A549 (cell line): ENCODE data around the gene RAB8B. TPM values are rescaled to one million over a fixed set of nuclear protein-coding genes. Genes with fewer than 3 reads are reported as not detected.
A peak's percentile ranks its signal among the peaks of the same experiment; 100 is the strongest.

ENCODE experiments used
- ATAC-seq, 2 experiments: fragments of 200-7000 bp in 1 of 2; fragments of >200 bp in 1 of 2; cut with Nextera tagmentation in 1 of 2; cut with Tn5 transposase in 1 of 2; 3 replicates each; pipeline versions ENCODE4 v1.8.0 to v1.9.1; 2018 to 2020; ENCODE audit warnings: mild to moderate bottlenecking in 1 of 2, moderate library complexity in 1 of 2
- CTCF ChIA-PET: fragments of 300-600 bp; sonication (Branson Sonifier 250); formaldehyde crosslinking; extraction: SDS; loops from one replicate; lab custom pipeline; 2021; ENCODE audit warnings: antibody characterized with exemption, inconsistent platforms; lab: Yijun Ruan, JAX
- POLR2A ChIA-PET: fragments of 350-600 bp; formaldehyde crosslinking; extraction: SDS; loops from one replicate; lab custom pipeline; 2021; ENCODE audit warnings: antibody characterized with exemption, inconsistent platforms; lab: Yijun Ruan, JAX
- DNase-seq, 2 experiments: peaks; one replicate each; pipeline versions ENCODE4 v3.0.0 to v3.0.0-alpha.2; 2011 to 2016; ENCODE audit warnings: low read depth in 1 of 2, low spot score in 1 of 2
- FAIRE-seq: peaks from 2 replicates; lab custom pipeline; 2011; peaks lifted over from hg19 to GRCh38; lab: Jason Lieb, UNC
- H3K27ac ChIP-seq, 2 experiments: fragments of >200 bp; sonication (Bioruptor Twin); formaldehyde crosslinking; 3 replicates each; pipeline ENCODE4 v1.5.1; 2016 to 2017
- H3K4me1 ChIP-seq: fragments of >200 bp; sonication (Bioruptor Twin); formaldehyde crosslinking; 3 replicates; pipeline ENCODE4 v1.6.1; 2016
- H3K4me2 ChIP-seq: fragments of >200 bp; sonication (Bioruptor Twin); formaldehyde crosslinking; 3 replicates; pipeline ENCODE4 v1.6.1; 2016
- H3K4me3 ChIP-seq: fragments of >200 bp; sonication (Bioruptor Twin); formaldehyde crosslinking; 3 replicates; pipeline ENCODE4 v1.5.1; 2016
- H3K9me3 ChIP-seq: fragments of >200 bp; sonication (Bioruptor Twin); formaldehyde crosslinking; 3 replicates; pipeline ENCODE4 v1.6.1; 2016
- CHD4 ChIP-seq: fragments of 200-600 bp; sonication (generic); IDR thresholded peaks from 2 replicates; pipeline ENCODE4 v1.6.1; 2016; ENCODE audit warnings: antibody characterized with exemption, mild to moderate bottlenecking, borderline replicate concordance
- EP300 ChIP-seq, 2 experiments: fragments of >200 bp; sonication (Bioruptor Twin); formaldehyde crosslinking; IDR thresholded peaks; 2 replicates in 1 of 2; 3 replicates in 1 of 2; pipeline ENCODE4 v1.6.1; 2016 to 2017
- ESRRA ChIP-seq: fragments of 150-350 bp; IDR thresholded peaks from 2 replicates; pipeline ENCODE4 v1.6.1; 2014; ENCODE audit warnings: mild to moderate bottlenecking, low read length, borderline replicate concordance
- HDAC2 ChIP-seq: fragments of 200-600 bp; sonication (generic); IDR thresholded peaks from 2 replicates; pipeline ENCODE4 v1.6.1; 2016
- HOXB5 ChIP-seq: fragments of 250-450 bp; sonication (Bioruptor Pico); IDR thresholded peaks from 2 replicates; pipeline ENCODE4 v1.5.0; 2020; ENCODE audit warnings: mild to moderate bottlenecking, moderate library complexity
- KDM1A ChIP-seq: fragments of 200-600 bp; sonication (generic); IDR thresholded peaks from 2 replicates; pipeline ENCODE4 v1.6.1; 2016; ENCODE audit warnings: low read depth, mild to moderate bottlenecking
- MAZ ChIP-seq: fragments of 150-350 bp; IDR thresholded peaks from 2 replicates; pipeline ENCODE4 v1.6.1; 2014; ENCODE audit warnings: antibody characterized with exemption, low read depth, low read length, borderline replicate concordance
- MYC ChIP-seq: IDR thresholded peaks from 2 replicates; pipeline ENCODE4 v1.6.1; 2012; ENCODE audit warnings: mild to moderate bottlenecking, inconsistent platforms, low read length, improper control_type of control experiment, borderline replicate concordance
- NFE2L2 ChIP-seq: fragments of 150-350 bp; conservative IDR thresholded peaks from 2 replicates; pipeline ENCODE4 v1.6.1; 2014; ENCODE audit warnings: low read length
- NPAS2 ChIP-seq: fragments of 250-450 bp; sonication (Bioruptor Pico); IDR thresholded peaks from 2 replicates; pipeline ENCODE4 v1.8.0; 2022; ENCODE audit warnings: mild to moderate bottlenecking, moderate library complexity, borderline replicate concordance
- PHF8 ChIP-seq: fragments of 200-600 bp; sonication (generic); IDR thresholded peaks from 2 replicates; pipeline ENCODE4 v1.6.1; 2016; ENCODE audit warnings: low read depth, mild to moderate bottlenecking, antibody characterized with exemption, moderate library complexity, borderline replicate concordance
- RAD21 ChIP-seq, 2 experiments: fragments of >200 bp in 1 of 2; sonication (Bioruptor Twin) in 1 of 2; formaldehyde crosslinking in 1 of 2; IDR thresholded peaks in 1 of 2; conservative IDR thresholded peaks in 1 of 2; 2 replicates in 1 of 2; 3 replicates in 1 of 2; pipeline ENCODE4 v1.6.1; 2012 to 2018; ENCODE audit warnings: inconsistent platforms in 1 of 2
- RFX5 ChIP-seq: fragments of 450-650 bp; IDR thresholded peaks from 2 replicates; pipeline ENCODE4 v1.7.1; 2014; ENCODE audit warnings: antibody characterized with exemption, mild to moderate bottlenecking, moderate library complexity
- SMC3 ChIP-seq: fragments of >200 bp; sonication (Bioruptor Twin); formaldehyde crosslinking; IDR thresholded peaks from 3 replicates; pipeline ENCODE4 v1.6.1; 2018; ENCODE audit warnings: inconsistent platforms
- ZSCAN20 ChIP-seq: fragments of 250-450 bp; sonication (Bioruptor Pico); IDR thresholded peaks from 2 replicates; pipeline ENCODE4 v1.8.0; 2022; ENCODE audit warnings: mild to moderate bottlenecking, moderate library complexity
- WGBS: methylation state at CpG from one replicate; pipeline ENCODE4 v1.1.6; 2017; ENCODE audit errors: missing lambda C conversion rate; 5-methylcytosine and 5-hydroxymethylcytosine counted together
- polyA plus RNA-seq, 4 experiments: library from polyadenylated mRNA; depleted of rRNA in 3 of 4; stranded (reverse); fragments of >200 nt; fragmentation: RNase III in 1 of 4; extraction: RNeasy Plus Mini Kit Qiagen cat#74134 plus additional on column Dnase treatment in 1 of 4; gene quantifications; 2 replicates in 3 of 4; 3 replicates in 1 of 4; pipeline ENCODE4 v1.2.3, GENCODE V29; 2011 to 2017
- TF ChIP-seq, protein P1 (sequence below): IDR thresholded peaks from 2 replicates; pipeline ENCODE4 v1.6.1; 2012
- TF ChIP-seq, protein P2 (sequence below): fragments of >200 bp; sonication (Bioruptor Twin); formaldehyde crosslinking; IDR thresholded peaks from 2 replicates; pipeline ENCODE4 v1.6.1; 2016
- TF ChIP-seq, protein P3 (sequence below): fragments of >200 bp; sonication (Bioruptor Twin); formaldehyde crosslinking; IDR thresholded peaks from 3 replicates; pipeline ENCODE4 v1.5.1; 2016
- TF ChIP-seq, protein P4 (sequence below): fragments of 250-450 bp; sonication (Bioruptor Pico); IDR thresholded peaks from 2 replicates; pipeline ENCODE4 v1.5.0; 2020; ENCODE audit warnings: low read depth, mild to moderate bottlenecking, moderate library complexity
- TF ChIP-seq, protein P5 (sequence below): IDR thresholded peaks from 2 replicates; pipeline ENCODE4 v1.6.1; 2012; ENCODE audit warnings: low read depth, borderline replicate concordance

The RAB8B gene
- polyA plus RNA-seq, 2 of the 4 experiments (the other 2 are of a cell fraction): 21.5 to 41.4 TPM

DNA sequence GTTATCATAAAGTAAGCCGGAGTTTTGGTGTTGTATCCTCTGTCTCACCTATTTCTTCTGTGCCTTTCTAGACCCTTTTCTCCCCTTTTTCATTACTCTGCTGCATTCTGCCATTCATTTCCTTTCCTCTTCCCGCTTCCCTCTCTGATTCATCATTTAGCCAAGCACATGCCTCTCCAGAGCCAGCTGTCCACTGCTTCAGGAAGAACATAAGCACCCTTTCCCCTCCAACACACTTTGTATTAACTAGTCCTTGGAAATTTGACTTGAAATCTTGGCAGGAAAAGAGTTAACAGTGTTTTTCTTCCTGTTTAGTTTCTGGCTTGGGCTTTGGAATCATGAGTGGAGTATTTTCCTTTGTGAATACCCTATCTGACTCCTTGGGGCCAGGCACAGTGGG is 97.7 kb downstream of the RAB8B start:
- no peak overlapping the region for H3K4me3 ChIP-seq
- TF ChIP-seq PHF8: no peak
- TF ChIP-seq MAZ: no peak
- no peak for TF ChIP-seq NFE2L2
- no peak for TF ChIP-seq CHD4
- no peak for TF ChIP-seq NPAS2 (CRISPR knock-in tag)
- no peak for TF ChIP-seq HOXB5 (CRISPR knock-in tag)
- no peak for TF ChIP-seq ZSCAN20
- H3K4me1 ChIP-seq: peaks cover 9% of the 10 kb centered on the region; the same call in 2 of the 3 replicates
- H3K9me3 ChIP-seq: no peaks in the 10 kb centered on the region
- WGBS: 90% methylated on average over 2 of the region's 2 CpGs
- H3K4me2 ChIP-seq: no peak overlapping the region
- peak; percentile 82 for FAIRE-seq
- CTCF ChIA-PET: interaction anchor here (0.6 to 12.5 kb wide), 16 partner anchors 9 to 312 kb away, joined by 3 to 163 read pairs (median 4); partner anchors contain the start of gene CA12
- H3K27ac ChIP-seq: no peak overlapping the region
- no peak for DNase-seq
- ATAC-seq: no peak
- POLR2A ChIA-PET: interaction anchor here (1.3 kb wide), 1 partner anchor 312 kb away, joined by 3 read pairs; no protein-coding TSS in a partner anchor

DNA sequence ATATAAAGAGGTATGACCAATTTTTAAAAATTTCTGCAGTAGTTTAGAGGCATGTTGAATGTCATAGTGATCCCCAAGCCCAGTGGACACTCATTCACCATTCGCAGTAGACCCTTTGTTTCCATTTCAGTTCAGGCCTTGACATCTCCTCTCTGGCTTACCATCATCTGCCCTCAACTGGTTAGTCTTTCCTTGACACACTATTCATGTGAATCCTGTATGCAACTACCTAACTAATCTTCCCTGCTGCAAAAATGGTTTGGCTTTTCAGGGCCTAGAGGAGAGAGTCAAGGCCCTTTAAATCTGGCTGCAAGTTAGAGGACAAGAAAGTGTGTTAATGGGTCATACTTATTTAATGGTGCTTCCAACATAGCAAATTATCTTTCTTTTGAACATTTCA is 98.9 kb downstream of the RAB8B start:
- peak overlapping the region in 1 of 2 experiments; percentile 22; a peak in 2 of 6 replicates for H3K27ac ChIP-seq
- ATAC-seq: peak; percentile 54 to 64; a peak in 5 of 6 replicates
- POLR2A ChIA-PET: interaction anchor here (0.6 to 1.3 kb wide), 2 partner anchors 149 to 311 kb away, joined by 3 read pairs; no protein-coding TSS in a partner anchor

DNA sequence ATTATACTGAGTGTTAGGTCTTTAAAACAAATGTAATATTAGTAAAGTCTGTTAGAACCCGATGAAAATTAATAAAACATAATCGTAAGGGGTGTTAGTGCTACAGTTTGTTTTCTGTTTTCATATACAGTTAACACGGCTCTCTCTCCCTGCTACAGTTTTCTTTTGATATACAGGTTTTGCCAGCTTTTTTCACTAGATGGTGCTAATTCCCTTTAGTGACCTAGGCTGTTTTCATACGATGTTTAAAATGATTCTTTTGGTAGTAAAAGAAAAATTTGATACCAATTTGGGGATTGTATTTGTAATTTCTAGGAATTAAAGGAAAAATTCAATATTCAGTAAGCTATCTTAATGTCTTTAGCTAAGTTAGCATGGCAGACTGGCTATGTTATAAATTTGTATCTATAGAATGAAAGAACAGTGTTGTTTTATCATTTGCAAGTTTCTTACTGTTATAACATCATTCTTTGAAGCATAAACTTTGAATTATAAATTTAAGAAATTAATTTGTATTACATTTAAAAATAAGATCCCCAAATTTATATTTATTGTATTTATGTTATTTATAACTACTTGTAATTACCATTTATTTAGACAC is 99.5 kb downstream of the RAB8B start:
- Histone ChIP-seq H3K9me3 (no peaks in the 10 kb centered on the region), H3K27ac (peak overlapping the region in 1 of 2 experiments; percentile 22; a peak in 2 of 6 replicates), H3K4me1 (peaks cover 9% of the 10 kb centered on the region; the same call in 2 of the 3 replicates), H3K4me3 (no peak overlapping the region)
- ChIA-PET CTCF (interaction anchor here (0.6 to 12.5 kb wide), 54 partner anchors 8 to 777 kb away, joined by 3 to 163 read pairs (median 4); partner anchors contain the start of genes APH1B and CA12), POLR2A (no interaction called here)
- ATAC-seq: peak; percentile 74 to 88; a peak in 5 of 6 replicates
- peak; percentile 97 for FAIRE-seq
- TF ChIP-seq, protein P1, sequence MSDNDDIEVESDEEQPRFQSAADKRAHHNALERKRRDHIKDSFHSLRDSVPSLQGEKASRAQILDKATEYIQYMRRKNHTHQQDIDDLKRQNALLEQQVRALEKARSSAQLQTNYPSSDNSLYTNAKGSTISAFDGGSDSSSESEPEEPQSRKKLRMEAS: no peak
- TF ChIP-seq, protein P2, sequence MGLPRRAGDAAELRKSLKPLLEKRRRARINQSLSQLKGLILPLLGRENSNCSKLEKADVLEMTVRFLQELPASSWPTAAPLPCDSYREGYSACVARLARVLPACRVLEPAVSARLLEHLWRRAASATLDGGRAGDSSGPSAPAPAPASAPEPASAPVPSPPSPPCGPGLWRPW: no peak
- TF ChIP-seq SMC3 (peak; percentile 97), RAD21 (conservative IDR thresholded peaks at IDR 0.05 in 1 of 2, IDR thresholded peaks at IDR 0.05 in 1 of 2) (peak; percentile 97 to 98), MYC (no peak), KDM1A (no peak), EP300 (IDR thresholded peaks at IDR 0.05) (no peak), RFX5 (no peak), HDAC2 (no peak), ESRRA (no peak)
- TF ChIP-seq, protein P3, sequence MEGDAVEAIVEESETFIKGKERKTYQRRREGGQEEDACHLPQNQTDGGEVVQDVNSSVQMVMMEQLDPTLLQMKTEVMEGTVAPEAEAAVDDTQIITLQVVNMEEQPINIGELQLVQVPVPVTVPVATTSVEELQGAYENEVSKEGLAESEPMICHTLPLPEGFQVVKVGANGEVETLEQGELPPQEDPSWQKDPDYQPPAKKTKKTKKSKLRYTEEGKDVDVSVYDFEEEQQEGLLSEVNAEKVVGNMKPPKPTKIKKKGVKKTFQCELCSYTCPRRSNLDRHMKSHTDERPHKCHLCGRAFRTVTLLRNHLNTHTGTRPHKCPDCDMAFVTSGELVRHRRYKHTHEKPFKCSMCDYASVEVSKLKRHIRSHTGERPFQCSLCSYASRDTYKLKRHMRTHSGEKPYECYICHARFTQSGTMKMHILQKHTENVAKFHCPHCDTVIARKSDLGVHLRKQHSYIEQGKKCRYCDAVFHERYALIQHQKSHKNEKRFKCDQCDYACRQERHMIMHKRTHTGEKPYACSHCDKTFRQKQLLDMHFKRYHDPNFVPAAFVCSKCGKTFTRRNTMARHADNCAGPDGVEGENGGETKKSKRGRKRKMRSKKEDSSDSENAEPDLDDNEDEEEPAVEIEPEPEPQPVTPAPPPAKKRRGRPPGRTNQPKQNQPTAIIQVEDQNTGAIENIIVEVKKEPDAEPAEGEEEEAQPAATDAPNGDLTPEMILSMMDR: peak; percentile 98
- TF ChIP-seq, protein P4, sequence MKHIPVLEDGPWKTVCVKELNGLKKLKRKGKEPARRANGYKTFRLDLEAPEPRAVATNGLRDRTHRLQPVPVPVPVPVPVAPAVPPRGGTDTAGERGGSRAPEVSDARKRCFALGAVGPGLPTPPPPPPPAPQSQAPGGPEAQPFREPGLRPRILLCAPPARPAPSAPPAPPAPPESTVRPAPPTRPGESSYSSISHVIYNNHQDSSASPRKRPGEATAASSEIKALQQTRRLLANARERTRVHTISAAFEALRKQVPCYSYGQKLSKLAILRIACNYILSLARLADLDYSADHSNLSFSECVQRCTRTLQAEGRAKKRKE: no peak
- TF ChIP-seq, protein P5, sequence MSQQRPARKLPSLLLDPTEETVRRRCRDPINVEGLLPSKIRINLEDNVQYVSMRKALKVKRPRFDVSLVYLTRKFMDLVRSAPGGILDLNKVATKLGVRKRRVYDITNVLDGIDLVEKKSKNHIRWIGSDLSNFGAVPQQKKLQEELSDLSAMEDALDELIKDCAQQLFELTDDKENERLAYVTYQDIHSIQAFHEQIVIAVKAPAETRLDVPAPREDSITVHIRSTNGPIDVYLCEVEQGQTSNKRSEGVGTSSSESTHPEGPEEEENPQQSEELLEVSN: no peak
- TF ChIP-seq, all 56 proteins: peak for 3
- under 1% methylated on average over 4 of the region's 4 CpGs for WGBS
- DNase-seq: peak; percentile 63 to 86
- H3K4me2 ChIP-seq: peak overlapping the region; percentile 30; the same call in 2 of the 3 replicates

More for the DNA sequence above, 98.9 kb downstream of the RAB8B start:
- no peak for FAIRE-seq
- Histone ChIP-seq H3K9me3 (no peaks in the 10 kb centered on the region), H3K4me3 (no peak overlapping the region), H3K4me1 (peaks cover 9% of the 10 kb centered on the region; the same call in 2 of the 3 replicates), H3K4me2 (peak overlapping the region; percentile 30; the same call in 2 of the 3 replicates)
- WGBS: 49% methylated on average over 1 of the region's 1 CpG
- DNase-seq: peak in 1 of 2 experiments; percentile 33
- TF ChIP-seq PHF8: no peak
- CTCF ChIA-PET: interaction anchor here (0.6 to 12.5 kb wide), 54 partner anchors 9 to 470 kb away, joined by 3 to 163 read pairs (median 4); partner anchors contain the start of genes APH1B and CA12
